SIG-M5 treated with dmso at 0.1 percent for 504 hours (cell line): ENCODE data around the gene E2F4.

Experiments used
- DNase-seq: peaks from one replicate; lab custom pipeline; 2025; ENCODE audit not compliant: unreplicated experiment; lab: John Stamatoyannopoulos, UW

Gene E2F4

DNA sequence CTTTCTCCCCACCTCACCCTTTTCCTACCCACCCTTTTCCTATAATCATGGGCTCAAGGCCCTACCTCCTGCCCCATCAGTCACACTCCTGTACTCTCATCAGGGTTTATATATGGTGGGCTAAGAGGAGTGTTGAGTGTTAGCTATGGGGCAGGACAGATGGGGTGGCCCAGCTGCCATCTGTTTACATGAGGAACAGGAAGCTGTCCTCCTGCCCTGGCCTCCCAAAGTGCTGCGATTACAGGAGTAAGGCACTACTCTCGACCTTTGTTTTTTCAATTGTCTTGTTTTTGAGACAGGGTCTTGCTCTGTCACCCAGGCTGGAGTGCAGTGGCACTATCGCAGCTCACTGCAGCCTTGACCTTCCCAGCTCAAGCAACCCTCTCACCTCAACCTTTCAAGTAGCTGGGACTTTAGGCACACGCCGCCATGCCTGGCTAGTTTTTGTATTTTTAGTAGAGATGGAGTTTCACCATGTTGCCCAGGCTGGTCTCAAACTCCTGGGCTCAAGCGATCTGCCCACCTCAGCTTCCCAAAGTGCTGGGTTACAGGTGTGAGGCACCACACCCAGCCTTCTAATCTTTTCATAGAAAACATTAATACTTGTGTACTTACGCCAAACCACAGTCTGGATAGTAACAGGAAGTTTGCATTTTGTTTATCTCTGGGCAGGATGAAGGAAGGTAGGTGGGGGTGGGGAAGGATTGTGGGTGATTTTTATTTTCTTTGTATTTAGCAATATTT is 33.9 kb upstream of the E2F4 start:
- no peak for DNase-seq

DNA sequence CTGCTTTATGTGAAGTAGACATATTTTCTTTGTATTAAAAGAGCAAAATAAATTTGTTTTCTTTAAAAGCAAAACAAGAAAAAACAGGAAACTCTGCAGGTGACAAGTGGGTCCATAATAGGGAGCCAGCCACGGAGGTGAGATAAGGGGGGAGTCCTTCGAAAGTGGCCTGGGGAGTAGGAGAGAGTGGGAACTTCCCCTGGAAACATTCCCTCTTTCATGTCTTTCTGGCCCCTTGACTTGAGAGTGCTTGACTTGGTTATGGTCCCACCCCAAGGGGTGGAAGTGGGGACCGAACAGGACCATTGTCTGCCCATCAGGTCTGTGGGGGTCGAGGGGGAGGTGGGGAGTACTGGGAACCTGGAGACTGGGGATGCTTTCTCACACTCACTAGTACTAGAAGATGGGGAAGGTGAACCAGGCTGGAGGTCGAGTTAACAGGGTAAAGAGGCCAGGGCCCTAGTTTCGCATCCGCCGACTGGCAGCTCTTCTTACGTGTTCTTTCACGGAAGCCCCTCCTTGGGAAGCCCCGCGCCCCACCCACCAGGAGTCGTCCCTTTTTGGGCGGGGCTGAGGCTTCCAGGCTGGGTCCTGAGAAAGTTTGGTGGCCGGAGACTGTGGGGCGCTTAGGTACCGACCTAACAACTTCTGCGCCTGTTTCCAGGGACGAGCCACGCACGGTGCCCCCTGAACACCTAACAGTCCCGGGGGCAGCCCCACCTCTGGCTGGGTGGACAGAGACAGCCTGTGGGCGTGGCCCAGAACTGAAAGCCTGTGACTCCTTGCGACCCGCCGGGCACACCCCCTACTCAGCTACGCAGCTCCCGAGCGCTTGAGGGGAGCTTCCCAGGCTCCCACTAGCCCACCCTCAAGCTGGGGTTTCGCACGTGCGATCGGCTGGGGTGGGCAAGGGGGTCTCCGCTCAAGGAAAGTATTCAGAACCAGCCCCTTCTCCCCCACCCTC is 33.0 kb upstream of the E2F4 start:
- peak; percentile 51 for DNase-seq

DNA sequence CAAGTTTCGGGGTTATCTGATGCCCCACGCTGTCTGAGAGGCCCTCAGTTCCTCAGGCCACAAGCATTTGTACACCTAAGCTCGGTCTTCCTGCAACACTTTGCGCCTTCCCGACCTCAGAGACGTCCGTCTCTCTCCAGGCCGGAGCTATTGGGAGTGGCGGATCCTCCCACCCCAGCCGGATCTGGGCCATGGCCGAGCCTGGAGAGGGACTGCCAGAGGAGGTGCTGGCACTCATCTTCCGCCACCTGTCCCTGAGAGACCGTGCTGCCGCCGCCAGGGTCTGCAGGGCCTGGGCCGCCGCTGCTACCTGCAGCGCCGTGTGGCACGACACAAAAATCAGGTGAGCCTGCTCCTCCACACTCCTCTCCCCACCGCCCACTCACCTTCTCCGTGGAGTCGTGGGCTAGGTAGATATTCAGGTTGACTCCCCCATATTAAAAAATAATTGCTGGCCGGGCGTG is 30.3 kb upstream of the E2F4 start:
- no peak for DNase-seq

DNA sequence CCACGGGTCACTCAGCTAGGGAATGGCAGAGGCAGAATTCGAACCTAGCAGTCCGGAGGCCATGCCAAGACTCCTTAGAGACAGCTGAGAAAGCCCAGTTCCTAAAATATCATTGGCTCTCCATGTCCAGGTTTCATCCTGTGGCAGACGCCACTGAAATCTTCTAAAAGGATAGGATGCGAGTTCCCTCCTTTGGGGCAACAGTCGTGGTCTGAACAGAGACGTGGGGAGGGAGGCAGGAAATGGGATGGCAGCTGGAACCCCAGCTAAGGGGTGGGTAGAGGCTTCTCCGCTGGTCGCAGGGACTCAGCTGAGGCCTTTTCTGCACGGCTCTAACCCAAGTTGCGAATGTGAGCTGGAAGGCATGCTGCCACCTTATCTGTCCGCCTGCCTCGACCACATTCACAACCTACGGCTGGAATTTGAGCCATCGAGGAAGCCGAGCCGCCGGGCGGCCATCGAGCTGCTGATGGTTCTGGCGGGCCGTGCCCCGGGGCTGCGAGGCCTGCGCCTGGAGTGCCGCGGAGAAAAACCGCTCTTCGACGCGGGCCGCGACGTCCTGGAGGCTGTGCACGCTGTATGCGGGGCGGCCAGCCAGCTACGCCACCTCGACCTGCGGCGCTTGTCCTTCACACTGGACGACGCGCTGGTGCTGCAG is 29.3 kb upstream of the E2F4 start:
- no peak for DNase-seq

DNA sequence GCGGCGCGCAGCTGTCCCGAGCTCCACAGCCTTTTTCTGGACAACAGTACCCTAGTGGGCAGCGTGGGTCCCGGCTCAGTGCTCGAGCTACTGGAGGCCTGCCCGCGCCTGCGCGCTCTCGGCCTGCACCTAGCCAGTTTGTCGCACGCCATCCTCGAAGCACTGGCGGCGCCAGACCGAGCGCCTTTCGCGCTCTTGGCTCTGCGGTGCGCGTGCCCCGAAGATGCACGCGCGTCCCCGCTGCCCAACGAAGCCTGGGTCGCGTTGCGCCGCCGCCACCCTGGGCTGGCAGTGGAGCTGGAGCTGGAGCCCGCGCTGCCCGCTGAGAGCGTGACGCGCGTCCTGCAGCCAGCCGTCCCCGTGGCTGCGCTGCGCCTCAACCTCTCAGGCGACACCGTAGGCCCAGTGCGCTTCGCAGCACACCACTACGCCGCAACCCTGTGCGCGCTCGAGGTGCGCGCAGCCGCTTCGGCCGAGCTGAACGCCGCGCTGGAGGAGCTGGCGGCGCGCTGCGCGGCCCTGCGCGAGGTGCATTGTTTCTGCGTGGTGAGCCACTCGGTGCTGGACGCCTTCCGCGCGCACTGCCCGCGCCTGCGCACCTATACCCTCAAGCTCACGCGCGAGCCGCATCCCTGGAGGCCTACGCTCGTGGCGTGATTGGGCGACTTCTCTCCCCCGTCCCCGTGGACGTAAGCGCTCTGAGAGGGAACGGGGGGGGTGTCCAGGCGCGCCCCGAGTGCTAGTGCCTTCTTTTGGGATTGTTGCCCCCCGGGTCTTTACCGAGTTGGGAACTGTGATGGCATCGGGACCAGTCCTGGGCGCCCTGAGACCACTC is 28.6 kb upstream of the E2F4 start:
- no peak for DNase-seq

DNA sequence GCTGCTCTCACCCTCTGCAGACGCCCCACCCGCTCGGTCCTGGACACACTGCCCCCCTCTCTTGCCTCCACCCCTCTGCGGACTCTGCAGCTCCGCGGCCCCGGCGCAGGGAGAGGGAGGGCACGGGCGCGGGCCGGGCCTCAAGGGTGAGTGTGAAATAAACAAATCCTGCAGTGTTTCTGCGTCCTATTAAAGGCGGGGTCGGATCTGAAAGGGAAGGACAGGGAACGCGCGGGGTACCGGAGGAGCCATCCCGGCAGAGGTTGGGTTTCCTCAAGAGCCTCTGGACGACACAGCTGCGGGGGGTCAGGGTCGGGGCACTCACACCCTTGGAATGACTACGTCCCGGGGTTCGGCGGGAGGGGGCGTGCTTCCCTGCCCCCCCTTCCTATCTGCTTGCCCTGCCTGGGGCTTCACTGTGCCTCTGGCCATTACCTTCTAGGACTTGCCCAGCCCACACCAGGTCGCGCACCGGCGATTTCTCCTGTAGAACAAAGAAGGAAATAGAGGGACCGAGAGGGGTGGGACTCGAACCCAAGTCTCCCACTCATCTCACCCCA is 27.9 kb upstream of the E2F4 start:
- DNase-seq: no peak

DNA sequence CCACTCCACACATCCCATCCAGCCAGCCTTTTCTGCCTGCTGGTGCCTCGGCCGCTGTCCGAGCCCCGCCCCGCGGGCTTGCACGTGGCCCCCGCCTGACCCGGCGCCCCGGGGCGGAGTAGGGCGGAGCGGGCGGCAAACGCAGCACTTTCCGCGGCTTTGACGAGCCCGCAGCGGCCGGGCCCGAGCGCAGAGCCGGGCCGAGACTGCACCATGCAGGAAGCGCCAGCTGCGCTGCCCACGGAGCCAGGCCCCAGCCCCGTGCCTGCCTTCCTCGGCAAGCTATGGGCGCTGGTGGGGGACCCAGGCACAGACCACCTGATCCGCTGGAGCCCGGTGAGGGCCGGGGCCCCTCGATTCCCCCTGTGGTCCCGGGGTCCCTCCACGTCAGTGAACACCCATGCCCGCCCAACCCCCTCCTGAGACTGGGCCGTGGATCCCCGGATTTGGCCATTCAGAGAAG is 27.3 kb upstream of the E2F4 start, which contains the start of gene HSF4:
TSS of gene HSF4 (plus strand) at position 147 of the 463 bp plus-strand sequence. CDS start at position 214, 67 bp downstream.
- DNase-seq: no peak

DNA sequence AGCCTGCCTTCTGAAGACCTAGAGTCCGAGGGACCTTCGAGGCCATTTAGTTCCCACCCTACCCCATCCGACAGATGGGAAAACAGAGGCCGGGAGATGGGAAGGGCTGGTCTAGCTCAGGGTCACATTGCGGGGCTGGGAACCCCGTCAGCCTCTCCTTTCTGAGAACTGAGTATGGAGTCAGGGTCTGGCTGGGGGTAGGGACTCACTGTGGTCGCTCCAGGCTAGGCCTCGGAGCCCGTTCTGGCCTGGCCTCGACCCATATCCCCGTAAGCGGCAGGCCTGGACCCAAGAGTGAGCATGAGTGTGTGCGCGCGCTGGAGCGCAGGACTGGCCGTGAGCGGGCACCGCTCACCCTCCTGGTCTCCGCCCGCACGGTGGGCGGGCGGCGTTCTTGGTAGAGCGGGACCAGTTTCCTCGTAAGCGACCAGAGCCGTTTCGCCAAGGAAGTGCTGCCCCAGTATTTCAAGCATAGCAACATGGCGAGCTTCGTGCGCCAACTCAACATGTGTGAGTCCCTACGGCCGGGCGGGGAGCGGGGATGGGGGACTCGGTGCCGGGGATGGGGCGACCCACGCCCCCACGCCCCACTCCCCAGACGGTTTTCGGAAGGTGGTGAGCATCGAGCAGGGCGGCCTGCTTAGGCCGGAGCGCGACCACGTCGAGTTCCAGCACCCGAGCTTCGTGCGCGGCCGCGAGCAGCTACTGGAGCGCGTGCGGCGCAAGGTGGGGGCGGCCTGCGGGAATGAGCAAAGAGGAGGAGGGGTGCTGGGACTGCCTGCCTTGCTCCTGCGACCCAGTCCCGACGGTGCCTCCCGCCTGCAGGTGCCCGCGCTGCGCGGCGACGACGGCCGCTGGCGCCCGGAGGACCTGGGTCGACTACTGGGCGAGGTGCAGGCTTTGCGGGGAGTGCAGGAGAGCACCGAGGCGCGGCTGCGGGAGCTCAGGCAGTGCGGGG is 26.6 kb upstream of the E2F4 start:
- no peak for DNase-seq

DNA sequence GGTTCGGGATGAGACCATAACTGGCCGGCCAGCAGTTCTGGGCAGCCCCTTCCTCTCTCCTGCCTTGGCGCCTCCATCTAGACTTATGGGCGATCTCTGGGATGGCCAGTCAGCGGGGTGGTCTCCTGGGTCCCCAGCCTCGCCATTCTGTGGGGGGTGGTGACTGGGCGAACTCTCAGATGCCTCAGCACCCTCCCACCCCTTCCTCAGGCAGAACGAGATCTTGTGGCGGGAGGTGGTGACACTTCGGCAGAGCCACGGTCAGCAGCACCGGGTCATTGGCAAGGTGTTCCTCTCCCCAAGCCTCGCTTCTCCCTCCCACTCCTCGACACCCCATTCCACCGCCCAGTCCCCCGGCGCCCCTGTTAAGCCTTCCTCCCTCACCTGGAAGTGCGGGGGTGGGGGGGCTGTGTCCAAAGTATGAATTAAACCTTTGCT is 25.8 kb upstream of the E2F4 start:
- DNase-seq: no peak

DNA sequence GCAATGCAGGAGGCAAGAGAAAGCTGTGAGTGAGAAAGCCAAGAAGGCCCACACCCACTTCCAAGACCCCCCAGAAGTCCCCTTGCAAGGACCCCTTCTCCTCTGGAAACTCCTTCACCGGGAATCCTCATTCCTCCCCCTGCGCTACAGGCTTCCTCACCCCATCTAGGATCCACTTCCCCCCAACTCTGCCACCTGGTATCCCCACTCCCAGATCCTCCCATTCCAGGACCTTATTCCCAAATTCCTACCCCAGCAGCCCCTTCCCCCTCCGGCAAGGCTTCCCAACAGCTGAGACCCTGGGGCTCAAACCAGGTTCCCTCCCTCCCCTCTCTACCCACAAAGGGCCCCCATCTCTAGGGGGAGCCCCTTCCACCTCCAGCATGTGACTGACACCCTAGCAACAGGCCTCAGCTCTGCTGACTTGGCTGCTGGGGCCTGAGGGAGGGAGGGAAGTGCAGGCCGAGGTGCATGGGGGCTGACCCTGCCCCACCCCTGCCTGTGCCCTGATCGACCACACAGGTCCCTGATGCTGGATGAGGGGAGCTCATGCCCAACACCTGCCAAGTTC is 25.3 kb upstream of the E2F4 start:
- DNase-seq: no peak

DNA sequence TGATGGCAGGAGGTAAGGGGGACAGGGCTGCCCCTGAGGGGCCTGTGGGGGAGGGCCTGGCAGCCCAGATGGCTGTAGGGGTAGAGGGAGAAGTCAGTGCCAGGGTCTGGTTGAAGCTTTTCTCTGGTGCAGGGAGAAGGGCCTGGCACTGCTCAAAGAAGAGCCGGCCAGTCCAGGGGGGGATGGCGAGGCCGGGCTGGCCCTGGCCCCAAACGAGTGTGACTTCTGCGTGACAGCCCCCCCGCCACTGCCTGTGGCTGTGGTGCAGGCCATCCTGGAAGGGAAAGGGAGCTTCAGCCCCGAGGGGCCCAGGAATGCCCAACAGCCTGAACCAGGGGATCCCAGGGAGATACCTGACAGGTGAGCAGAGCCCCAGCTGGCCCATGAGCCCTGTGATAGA is 24.4 kb upstream of the E2F4 start:
- DNase-seq: no peak

DNA sequence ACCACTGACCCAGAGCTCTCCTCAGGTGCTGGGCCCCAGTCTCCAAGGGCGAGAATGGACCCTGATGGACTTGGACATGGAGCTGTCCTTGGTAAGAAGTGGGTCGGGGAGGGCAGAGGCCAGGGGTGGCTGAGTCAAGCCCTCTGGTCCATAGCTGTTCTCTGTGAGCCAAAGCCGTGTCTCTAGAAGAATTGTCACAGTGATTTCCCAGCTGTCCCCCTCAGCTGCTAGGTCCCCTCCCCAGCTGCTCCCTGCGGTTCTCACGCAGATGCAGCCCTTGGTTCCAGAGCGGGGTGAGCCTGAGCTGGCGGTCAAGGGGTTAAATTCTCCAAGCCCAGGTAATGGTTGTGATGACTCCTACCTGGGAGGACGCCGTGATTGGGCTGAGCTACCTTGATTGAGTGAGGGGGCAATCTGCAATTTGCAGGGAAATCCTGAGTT is 22.9 kb upstream of the E2F4 start:
- no peak for DNase-seq

DNA sequence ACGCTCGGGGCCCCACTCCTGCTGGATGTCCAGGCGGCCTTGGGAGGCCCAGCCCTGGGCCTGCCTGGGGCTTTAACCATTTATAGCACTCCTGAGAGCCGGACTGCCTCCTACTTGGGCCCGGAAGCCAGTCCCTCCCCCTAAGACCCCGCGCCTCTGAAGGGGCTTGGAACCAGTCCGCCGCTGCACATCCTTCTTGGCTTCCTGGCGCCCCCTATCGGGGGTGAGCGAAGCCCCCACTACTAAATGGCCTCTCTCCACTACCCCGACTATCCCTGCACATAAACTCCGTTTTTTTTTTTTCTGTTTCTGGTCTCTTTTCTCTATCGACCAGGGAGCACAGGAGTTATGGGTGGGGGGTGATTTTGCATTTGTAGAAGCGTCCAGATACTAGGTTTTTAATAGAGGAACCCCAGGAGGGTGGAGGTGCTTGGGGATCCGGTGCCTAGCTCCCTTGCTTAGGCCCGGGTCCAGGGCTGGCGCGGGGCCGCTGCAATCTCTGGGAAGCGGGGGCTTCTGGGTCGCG is 22.2 kb upstream of the E2F4 start:
- DNase-seq: no peak

DNA sequence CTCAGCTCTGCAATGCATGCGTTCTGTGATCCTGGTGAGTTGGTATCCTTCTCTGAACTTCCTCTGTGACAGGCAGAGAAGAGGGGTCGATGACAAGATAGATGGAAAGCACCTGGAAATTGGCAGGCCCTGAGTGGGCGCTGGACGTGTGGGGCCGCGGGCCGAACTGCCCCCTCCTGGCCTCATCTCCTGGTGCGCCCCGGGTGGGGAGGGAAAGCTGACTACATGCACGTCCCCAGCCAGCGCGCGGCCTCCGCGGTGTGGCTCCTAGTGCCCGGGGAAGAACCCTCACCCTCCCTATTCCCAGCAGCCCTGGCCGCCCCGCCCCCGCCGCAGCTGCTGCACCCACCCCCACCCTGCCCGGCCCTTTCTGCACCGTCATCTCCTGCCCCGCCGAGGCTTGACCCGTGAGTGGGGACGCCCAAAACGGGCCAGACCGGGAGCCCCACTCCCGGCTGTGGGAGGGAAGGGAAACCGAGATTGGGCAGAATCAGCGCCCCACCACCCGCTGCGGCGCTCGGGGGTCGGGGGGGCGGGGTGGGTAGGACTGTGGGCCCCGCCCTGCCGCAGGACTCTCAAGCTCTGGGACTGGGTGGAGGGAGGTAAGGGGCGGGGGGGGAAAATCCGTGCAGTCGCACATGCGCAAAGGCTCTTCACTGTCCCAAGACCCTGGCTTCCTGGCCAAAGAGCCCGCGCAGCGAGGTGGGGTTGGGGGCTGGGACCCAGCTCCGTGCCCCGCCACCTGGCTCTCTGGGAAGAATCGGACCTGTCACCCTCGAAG is 21.6 kb upstream of the E2F4 start, which contains the start of gene NOL3:
TSS of gene NOL3 (plus strand) at position 371 of the 781 bp plus-strand sequence.
- DNase-seq: no peak

DNA sequence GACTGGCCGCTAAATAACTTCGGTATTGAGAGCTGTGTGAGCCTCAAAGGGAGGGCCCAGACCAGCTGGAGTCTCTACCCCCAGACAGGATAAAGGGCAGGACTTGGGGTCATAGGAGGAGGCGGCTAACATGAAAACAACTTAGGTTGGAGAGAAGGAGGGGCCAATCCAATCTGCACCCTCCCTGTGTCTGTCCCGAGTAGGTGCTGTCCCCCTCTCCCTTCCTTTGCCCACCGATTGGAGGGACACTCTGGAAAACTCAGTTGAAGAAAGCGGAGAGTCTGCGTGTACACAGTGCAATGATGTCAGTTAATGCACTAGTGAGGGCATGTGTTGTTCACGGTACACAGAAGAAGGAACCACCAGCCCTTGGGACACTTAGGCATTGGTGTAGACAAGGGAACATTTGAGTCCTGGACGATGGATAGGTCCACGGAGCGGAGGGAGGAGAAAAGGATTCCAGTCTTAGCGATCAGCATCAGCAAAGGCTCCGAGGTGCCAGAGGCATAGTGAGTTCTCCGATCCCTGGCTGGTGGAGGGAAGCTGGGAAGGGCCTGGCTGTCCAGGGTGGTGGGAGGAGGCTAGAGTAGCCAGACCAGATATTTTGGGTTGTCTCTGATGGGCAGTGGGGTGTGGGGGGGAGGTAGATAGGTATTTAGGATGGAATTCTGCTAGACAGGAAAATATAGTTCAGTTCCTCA is 20.9 kb upstream of the E2F4 start:
- DNase-seq: no peak

DNA sequence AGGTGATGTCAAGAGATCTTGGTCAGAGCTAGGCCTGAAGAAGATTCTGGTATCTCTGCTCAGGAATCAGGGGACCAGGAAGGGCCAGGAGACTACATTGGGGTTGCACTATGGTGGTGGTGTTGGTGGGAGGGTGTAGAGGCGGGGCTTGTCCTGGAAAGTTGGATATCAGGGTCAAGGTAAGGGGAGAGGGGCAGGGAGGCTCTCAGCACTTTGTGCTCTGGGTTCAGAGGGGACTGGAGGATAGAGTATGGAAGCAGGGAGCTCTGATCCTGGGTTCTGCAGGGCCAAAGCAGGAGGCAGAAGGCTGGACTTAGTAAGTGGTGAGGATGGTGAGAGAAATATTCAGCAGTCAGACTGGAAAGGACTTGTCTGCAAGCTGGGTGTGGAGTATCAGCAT is 18.6 kb upstream of the E2F4 start:
- DNase-seq: no peak
